ENCODE results near the gene ROBO3. TPM values are rescaled to one million over a fixed set of nuclear protein-coding genes. Genes with fewer than 3 reads are reported as not detected.

The ROBO3 gene
- total RNA-seq, 1 experiment from 2014 or later = 30.7 TPM

DNA sequence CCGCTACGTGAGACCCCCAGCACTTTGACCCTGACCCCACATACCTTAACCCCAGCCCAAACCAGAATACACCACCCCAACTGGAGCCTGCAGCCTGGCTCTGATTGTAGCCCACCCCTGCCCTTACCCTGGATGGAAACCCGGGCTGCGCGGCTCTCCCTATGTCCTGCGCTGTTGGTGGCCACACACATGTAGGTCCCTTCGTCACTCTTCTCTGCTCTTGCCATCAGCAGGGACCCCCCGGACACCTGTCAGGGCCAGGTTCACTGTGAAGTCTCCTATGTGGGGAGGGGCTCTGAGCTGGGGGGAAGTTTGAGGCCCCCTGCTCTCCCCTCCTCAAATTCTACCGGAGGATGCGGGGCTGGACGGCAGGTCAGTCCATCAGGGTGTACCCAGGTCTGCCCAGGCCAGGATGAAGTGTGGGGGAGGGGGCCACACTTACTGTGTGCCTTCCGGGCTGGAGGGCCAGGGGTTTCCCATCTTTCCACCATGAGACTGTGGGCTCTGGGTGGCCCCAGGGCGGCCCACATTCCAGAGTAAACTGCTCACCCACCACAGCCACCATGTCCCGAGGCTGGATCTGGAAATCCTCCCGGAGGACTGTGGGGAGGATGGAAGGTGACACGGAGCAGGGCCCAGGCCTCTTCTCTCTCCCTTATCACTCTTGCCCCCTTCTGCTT, 31.0 kb downstream of the ROBO3 start:
- intact Hi-C loops (cut with micrococcal nuclease) = no loop called here
- Histone ChIP-seq H3K9ac (ENCODE audit: low read length) (no peak overlapping the region), H3K9me3 (ENCODE audit: control insufficient read depth in 1 of 2, insufficient read depth in 1 of 2, low read depth in 1 of 2, low read length in 2 of 2) (no peaks in the 10 kb centered on the region), H3K4me1 (ENCODE audit: control insufficient read depth in 1 of 2, insufficient read depth in 2 of 2, low read length in 2 of 2) (peaks cover 6 to 38% of the 10 kb centered on the region in 2 experiments), H3K79me2 (ENCODE audit: insufficient read depth, low read length) (no peaks in the 10 kb centered on the region), H3K9me2 (ENCODE audit: insufficient read depth) (no peaks in the 10 kb centered on the region), H4K20me1 (ENCODE audit: insufficient read depth) (no peaks in the 10 kb centered on the region), H3K27me3 (ENCODE audit: insufficient read depth, low read length) (no peaks in the 10 kb centered on the region), H3K27ac (ENCODE audit: low read depth, low read length) (no peak overlapping the region), H2AFZ (ENCODE audit: low read depth, low read length, poor library complexity, severe bottlenecking) (no peak overlapping the region), H3K4me2 (ENCODE audit: low read length) (no peak overlapping the region), H3K36me3 (ENCODE audit: control insufficient read depth in 1 of 2, insufficient read depth in 2 of 2, low read length in 2 of 2) (no peaks in the 10 kb centered on the region), H3K4me3 (replicated peaks in 1 of 2; ENCODE audit: low read depth in 1 of 2, low read length in 2 of 2) (no peak overlapping the region)
- CTCF ChIA-PET = no interaction called here
- no TSS peak for BruUV-seq (replicated peaks)
- RAD21 ChIA-PET (ENCODE audit: low non-redundant PET in 1 of 2, low total read pairs in 2 of 2, uncharacterized antibody in 2 of 2, unreplicated experiment in 2 of 2) = no interaction called here
- ATAC-seq (no peak), DNase-seq (ENCODE audit: low read depth, low spot score) (no peak)
- POLR2A ChIA-PET = no interaction called here
- TF ChIP-seq, protein P1, sequence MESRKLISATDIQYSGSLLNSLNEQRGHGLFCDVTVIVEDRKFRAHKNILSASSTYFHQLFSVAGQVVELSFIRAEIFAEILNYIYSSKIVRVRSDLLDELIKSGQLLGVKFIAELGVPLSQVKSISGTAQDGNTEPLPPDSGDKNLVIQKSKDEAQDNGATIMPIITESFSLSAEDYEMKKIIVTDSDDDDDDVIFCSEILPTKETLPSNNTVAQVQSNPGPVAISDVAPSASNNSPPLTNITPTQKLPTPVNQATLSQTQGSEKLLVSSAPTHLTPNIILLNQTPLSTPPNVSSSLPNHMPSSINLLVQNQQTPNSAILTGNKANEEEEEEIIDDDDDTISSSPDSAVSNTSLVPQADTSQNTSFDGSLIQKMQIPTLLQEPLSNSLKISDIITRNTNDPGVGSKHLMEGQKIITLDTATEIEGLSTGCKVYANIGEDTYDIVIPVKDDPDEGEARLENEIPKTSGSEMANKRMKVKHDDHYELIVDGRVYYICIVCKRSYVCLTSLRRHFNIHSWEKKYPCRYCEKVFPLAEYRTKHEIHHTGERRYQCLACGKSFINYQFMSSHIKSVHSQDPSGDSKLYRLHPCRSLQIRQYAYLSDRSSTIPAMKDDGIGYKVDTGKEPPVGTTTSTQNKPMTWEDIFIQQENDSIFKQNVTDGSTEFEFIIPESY (IDR thresholded peaks at IDR 0.05; ENCODE audit: extremely low read depth, insufficient replicate concordance, low read length) = no peak
- TF ChIP-seq POLR2AphosphoS5 (IDR thresholded peaks at IDR 0.05; ENCODE audit: low read depth, low read length) (no peak), YY1 (IDR thresholded peaks at IDR 0.05; ENCODE audit: extremely low read depth, insufficient replicate concordance, low read depth, low read length) (no peak), EZH2 (IDR thresholded peaks at IDR 0.05) (no peak), SP1 (IDR thresholded peaks at IDR 0.05; ENCODE audit: low read depth) (no peak), FOSL1 (IDR thresholded peaks at IDR 0.05; ENCODE audit: low read depth) (no peak), ZFX (IDR thresholded peaks at IDR 0.05) (no peak), JUND (IDR thresholded peaks at IDR 0.05) (no peak), EZH2phosphoT487 (IDR thresholded peaks at IDR 0.05; ENCODE audit: borderline replicate concordance) (no peak), CBX3 (IDR thresholded peaks at IDR 0.05; ENCODE audit: low read depth) (no peak), EGR1 (IDR thresholded peaks at IDR 0.05; ENCODE audit: low read depth) (no peak), TCF7L2 (IDR thresholded peaks at IDR 0.05; ENCODE audit: borderline replicate concordance, extremely low read depth, insufficient read depth, insufficient read length) (no peak), POLR2A (IDR thresholded peaks at IDR 0.05; ENCODE audit: borderline replicate concordance, extremely low read depth, insufficient read depth, insufficient read length) (no peak), ZNF274 (IDR thresholded peaks at IDR 0.05; ENCODE audit: low read depth, low read length) (no peak), SIN3A (IDR thresholded peaks at IDR 0.05; ENCODE audit: low read depth) (no peak), RAD21 (IDR thresholded peaks at IDR 0.05; ENCODE audit: low read depth) (no peak), ELF1 (IDR thresholded peaks at IDR 0.05; ENCODE audit: borderline replicate concordance, low read depth) (no peak), CEBPB (IDR thresholded peaks at IDR 0.05; ENCODE audit: low read depth) (no peak)
- TF ChIP-seq, protein P2, sequence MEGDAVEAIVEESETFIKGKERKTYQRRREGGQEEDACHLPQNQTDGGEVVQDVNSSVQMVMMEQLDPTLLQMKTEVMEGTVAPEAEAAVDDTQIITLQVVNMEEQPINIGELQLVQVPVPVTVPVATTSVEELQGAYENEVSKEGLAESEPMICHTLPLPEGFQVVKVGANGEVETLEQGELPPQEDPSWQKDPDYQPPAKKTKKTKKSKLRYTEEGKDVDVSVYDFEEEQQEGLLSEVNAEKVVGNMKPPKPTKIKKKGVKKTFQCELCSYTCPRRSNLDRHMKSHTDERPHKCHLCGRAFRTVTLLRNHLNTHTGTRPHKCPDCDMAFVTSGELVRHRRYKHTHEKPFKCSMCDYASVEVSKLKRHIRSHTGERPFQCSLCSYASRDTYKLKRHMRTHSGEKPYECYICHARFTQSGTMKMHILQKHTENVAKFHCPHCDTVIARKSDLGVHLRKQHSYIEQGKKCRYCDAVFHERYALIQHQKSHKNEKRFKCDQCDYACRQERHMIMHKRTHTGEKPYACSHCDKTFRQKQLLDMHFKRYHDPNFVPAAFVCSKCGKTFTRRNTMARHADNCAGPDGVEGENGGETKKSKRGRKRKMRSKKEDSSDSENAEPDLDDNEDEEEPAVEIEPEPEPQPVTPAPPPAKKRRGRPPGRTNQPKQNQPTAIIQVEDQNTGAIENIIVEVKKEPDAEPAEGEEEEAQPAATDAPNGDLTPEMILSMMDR (IDR thresholded peaks at IDR 0.05 in 2 of 3, conservative IDR thresholded peaks at IDR 0.05 in 1 of 3; ENCODE audit: borderline replicate concordance in 1 of 3, insufficient read depth in 1 of 3, low read depth in 2 of 3, low read length in 2 of 3) = no peak
